ENCODE measurements around the gene DNAH2. TPM values are rescaled to one million over a fixed set of nuclear protein-coding genes. Genes with fewer than 3 reads are reported as not detected.

Gene DNAH2
- total and polyA plus RNA-seq, 2 of the 8 experiments (the other 6 are each of a cell fraction or from before 2014, with no cell fraction given) = 0.13 to 0.18 TPM

DNA sequence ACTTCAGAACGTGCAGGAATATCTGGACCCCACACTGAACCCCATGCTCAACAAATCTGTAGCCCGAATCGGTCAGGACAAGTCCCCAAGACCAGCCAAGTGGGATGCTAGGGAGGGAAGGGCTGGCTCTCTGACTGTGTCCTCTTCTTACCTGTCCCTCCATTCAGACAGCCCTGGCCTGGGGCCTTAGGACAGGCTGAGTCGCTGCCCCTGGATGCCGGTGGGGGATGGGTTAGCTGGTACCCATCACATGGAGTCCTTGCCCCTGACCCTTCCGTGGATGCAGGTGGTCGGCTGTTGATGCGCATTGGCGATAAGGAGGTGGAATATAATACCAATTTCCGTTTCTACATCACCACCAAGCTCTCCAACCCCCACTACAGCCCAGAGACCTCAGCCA lies 100.5 kb downstream of the DNAH2 start:
- POLR2A ChIA-PET (ENCODE audit: partially characterized antibody) = no interaction called here
- TF ChIP-seq SIN3A (conservative IDR thresholded peaks at IDR 0.05 in 1 of 2, IDR thresholded peaks at IDR 0.05 in 1 of 2; ENCODE audit: low read depth in 1 of 2, low read length in 2 of 2) (no peak), KDM4A (IDR thresholded peaks at IDR 0.05; ENCODE audit: low read depth, low read length, severe bottlenecking) (no peak), SP4 (IDR thresholded peaks at IDR 0.05; ENCODE audit: low read length) (no peak), KDM1A (IDR thresholded peaks at IDR 0.05; ENCODE audit: borderline replicate concordance, low read length) (no peak), JUN (IDR thresholded peaks at IDR 0.05; ENCODE audit: low read depth, low read length) (no peak), CEBPB (IDR thresholded peaks at IDR 0.05; ENCODE audit: low read depth, low read length) (no peak), SP2 (IDR thresholded peaks at IDR 0.05; ENCODE audit: low read length) (no peak), POLR2A (IDR thresholded peaks at IDR 0.05; ENCODE audit: control extremely low read depth in 1 of 2, low read depth in 2 of 2, low read length in 2 of 2) (no peak), JUND (IDR thresholded peaks at IDR 0.05; ENCODE audit: low read length) (no peak), TAF1 (IDR thresholded peaks at IDR 0.05; ENCODE audit: low read depth, low read length) (no peak), RAD21 (IDR thresholded peaks at IDR 0.05 in 1 of 2, conservative IDR thresholded peaks at IDR 0.05 in 1 of 2; ENCODE audit: low read depth in 2 of 2, low read length in 2 of 2) (no peak), TAF7 (optimal IDR thresholded peaks at IDR 0.05; ENCODE audit: borderline replicate concordance, low read depth, low read length) (no peak), CHD2 (IDR thresholded peaks at IDR 0.05; ENCODE audit: low read length) (no peak), SRF (IDR thresholded peaks at IDR 0.05; ENCODE audit: low read depth, low read length) (no peak), TBP (IDR thresholded peaks at IDR 0.05; ENCODE audit: low read depth, low read length) (no peak), PHF8 (conservative IDR thresholded peaks at IDR 0.05; ENCODE audit: low read depth, low read length) (no peak)

More for the DNA sequence above, 100.5 kb downstream of the DNAH2 start:
- Histone ChIP-seq H3K36me3 (ENCODE audit: control insufficient read depth in 2 of 4, insufficient read depth in 4 of 4, low read length in 3 of 4) (no peaks in the 10 kb centered on the region), H3K18ac (ENCODE audit: extremely low read depth, low read length) (no peak overlapping the region), H4K8ac (ENCODE audit: extremely low read depth, insufficient read depth, low read length) (no peak overlapping the region), H3K27ac (ENCODE audit: low read depth, low read length) (no peak overlapping the region), H3K14ac (ENCODE audit: insufficient read length) (no peak overlapping the region), H3K9me3 (ENCODE audit: insufficient read depth in 2 of 2, low read depth in 1 of 2, low read length in 1 of 2) (no peaks in the 10 kb centered on the region), H4K5ac (ENCODE audit: insufficient read length, low read depth, low read length) (no peak overlapping the region), H3K4me3 (ENCODE audit: extremely low read depth in 1 of 4, insufficient read depth in 2 of 4, low read depth in 3 of 4, low read length in 4 of 4) (no peak overlapping the region), H3K79me1 (ENCODE audit: low read depth, low read length) (no peaks in the 10 kb centered on the region), H2BK15ac (ENCODE audit: low read length) (no peak overlapping the region), H2AK5ac (ENCODE audit: low read depth, low read length) (no peak overlapping the region), H4K91ac (replicated peaks; ENCODE audit: insufficient read length, low read length) (no peak overlapping the region), H2BK120ac (replicated peaks; ENCODE audit: low read depth, low read length) (no peak overlapping the region), H3K27me3 (replicated peaks in 1 of 4; ENCODE audit: control insufficient read depth in 3 of 4, extremely low read depth in 1 of 4, insufficient read depth in 3 of 4, low read length in 3 of 4) (no peaks in the 10 kb centered on the region; a peak in 2 of 7 replicates), H2AFZ (ENCODE audit: low read length) (no peak overlapping the region), H3K4me2 (ENCODE audit: insufficient read depth in 1 of 2, low read depth in 2 of 2, low read length in 2 of 2) (no peak overlapping the region), H3K4me1 (replicated peaks in 1 of 4; ENCODE audit: control insufficient read depth in 3 of 4, insufficient read depth in 4 of 4, low read length in 3 of 4) (no peaks in the 10 kb centered on the region; a peak in 1 of 7 replicates), H3K23ac (ENCODE audit: insufficient read length) (no peak overlapping the region), H2BK5ac (ENCODE audit: low read depth, low read length) (no peak overlapping the region), H3K9ac (replicated peaks in 1 of 4; ENCODE audit: extremely low read depth in 1 of 4, low read depth in 3 of 4, low read length in 3 of 4) (no peak overlapping the region), H4K20me1 (replicated peaks in 1 of 2; ENCODE audit: control insufficient read depth in 1 of 2, insufficient read depth in 2 of 2, low read length in 2 of 2) (no peaks in the 10 kb centered on the region), H3K56ac (replicated peaks; ENCODE audit: insufficient read length, low read depth, low read length) (no peak overlapping the region), H3K79me2 (ENCODE audit: control insufficient read depth in 1 of 2, insufficient read depth in 2 of 2, low read length in 2 of 2) (no peaks in the 10 kb centered on the region), H3K4ac (replicated peaks; ENCODE audit: insufficient read length, low read depth, low read length) (no peak overlapping the region), H2BK20ac (ENCODE audit: low read length) (no peak overlapping the region), H2BK12ac (ENCODE audit: low read depth, low read length) (no peak overlapping the region), H3K23me2 (ENCODE audit: low read depth, low read length) (no peaks in the 10 kb centered on the region)
- CTCF ChIA-PET (ENCODE audit: partially characterized antibody) = interaction anchor here (0.9 to 8.9 kb wide), 7 partner anchors 13 to 223 kb away, joined by 3 to 71 read pairs (median 4); no protein-coding TSS in a partner anchor
- FAIRE-seq = no peak
- WGBS, 2 experiments (ENCODE audit: extremely low coverage in 1 of 2, insufficient coverage in 1 of 2, insufficient read length in 1 of 2, insufficient replicate concordance in 2 of 2, low coverage in 1 of 2, low lambda C conversion rate in 2 of 2, missing lambda C conversion rate in 1 of 2) = 87% methylated on average over 10 of the region's 10 CpGs; no CpG with 5 or more reads in 1 of the 2 experiments
- no peak for DNase-seq (ENCODE audit: low read depth in 1 of 2, low spot score in 2 of 2)
